Heart left ventricle (tissue), 16 donors: ENCODE data around the gene TSPAN32. TPM values are rescaled to one million over a fixed set of nuclear protein-coding genes. Genes with fewer than 3 reads are reported as not detected.

Experiments
- ATAC-seq, 4 donors: fragments of 200-7000 bp; cut with Tn5 transposase; one replicate each; pipeline ENCODE4 v1.9.1; 2020 to 2022; ENCODE audit warnings: moderate library complexity in 4 of 4, mild to moderate bottlenecking in 3 of 4, moderate number of reproducible peaks in 1 of 4
- DNase-seq, 5 donors: peaks; one replicate each; pipeline ENCODE4 v3.0.0-alpha.2; 2020
- H3K27ac ChIP-seq, 12 donors: fragments of 200-600 bp; sonication (generic) in 4 of 12; one replicate each; pipeline versions ENCODE4 v1.5.0 to v1.8.0; 2016 to 2022; ENCODE audit warnings: mild to moderate bottlenecking in 2 of 12
- H3K27me3 ChIP-seq, 9 donors: fragments of 200-600 bp; sonication (generic) in 2 of 9; one replicate each; pipeline versions ENCODE4 v1.5.1 to v1.8.0; 2016 to 2022; ENCODE audit warnings: mild to moderate bottlenecking in 3 of 9
- H3K36me3 ChIP-seq, 9 donors: fragments of 200-600 bp; sonication (generic) in 2 of 9; one replicate each; pipeline versions ENCODE4 v1.5.0 to v1.8.0; 2018 to 2022; ENCODE audit warnings: mild to moderate bottlenecking in 2 of 9
- H3K4me1 ChIP-seq, 12 donors: fragments of 200-600 bp; sonication (generic) in 4 of 12; one replicate each; pipeline versions ENCODE4 v1.5.0 to v1.8.0; 2016 to 2022; ENCODE audit warnings: mild to moderate bottlenecking in 3 of 12
- H3K4me3 ChIP-seq, 12 donors: fragments of 200-600 bp; sonication (generic) in 4 of 12; one replicate each; pipeline versions ENCODE4 v1.5.0 to v1.8.0; 2017 to 2022; ENCODE audit warnings: mild to moderate bottlenecking in 9 of 12, moderate library complexity in 4 of 12
- H3K9me3 ChIP-seq, 12 donors: fragments of 200-600 bp; sonication (generic) in 4 of 12; one replicate each; pipeline versions ENCODE4 v1.5.0 to v1.8.0; 2016 to 2022; ENCODE audit warnings: mild to moderate bottlenecking in 1 of 12
- CTCF ChIP-seq, 12 donors: fragments of 200-600 bp; sonication (generic) in 4 of 12; IDR thresholded peaks; one replicate each; pipeline versions ENCODE4 v1.5.0 to v1.8.0; 2018 to 2022; ENCODE audit warnings: antibody characterized with exemption in 12 of 12, mild to moderate bottlenecking in 5 of 12
- POLR2A ChIP-seq, 2 donors: fragments of 450-650 bp; IDR thresholded peaks; one replicate each; pipeline ENCODE4 v1.6.1; 2017; ENCODE audit warnings: antibody characterized with exemption in 2 of 2, mild to moderate bottlenecking in 2 of 2, moderate library complexity in 2 of 2
- WGBS, 4 donors: extraction: QIAGEN DNeasy Blood & Tissue Kit in 2 of 4; methylation state at CpG; one replicate each; pipeline versions ENCODE4 v1.1.5 to v1.1.7; 2013 to 2018; 5-methylcytosine and 5-hydroxymethylcytosine counted together
- intact Hi-C, 10 donors: fragments of 100-400 bp; cut with DNase I; formaldehyde crosslinking; loops; one replicate each; pipeline versions ENCODE4 v1.11.1 to v1.14.2; 2022
- polyA plus RNA-seq, 2 donors: library from polyadenylated mRNA; stranded (reverse); fragments of 200-250 nt; gene quantifications; one replicate each; pipeline ENCODE4 v1.2.3, GENCODE V29; 2013
- total RNA-seq, 9 donors: library from RNA; depleted of rRNA in 2 of 9; stranded (reverse); fragments of >200 nt in 2 of 9; fragmentation: NEBNext Ultra II Directional in 3 of 9; extraction: Animal tissue kit (Norgen Biotek cat#: 25700) in 3 of 9; gene quantifications; one replicate each; pipeline versions ENCODE4 v1.1.0 to v1.2.4, GENCODE V29; 2016 to 2023
- donor health status: ischemic (EF 13 %, LVEDD 7.1; RV severe dilation, severe dysfunction).
- donor health status: healthy with polysubstance abuse.
- donor health status: DM: no; HTN: yes; CAD: no.
- donor health status: DM: no; HTN: no; CAD: no.
- donor health status: ischemic (EF 25% LVEDD 6.9; RV normal size, moderate dysfunction).
- donor health status: ischemic (EF 25% LVEDD 5.7; RV mildly dilated, moderate dysfunction).
- donor health status: healthy.
- donor health status: DM: yes; HTN: yes; CAD: no.
- donor health status: ischemic (EF 35%, LVEDD 5.7; RV mildly dilated, moderate dysfunction).
- donor health status: nonischemic (EF 11% LVEDD 7.7; RV severe dilation, severe dysfunction).
- donor health status: DM: yes; HTN: yes; CAD: no.
- donor health status: PGD.
- donor health status: ischemic (EF 29% LVEDD 5.4; RV normal size, mild dysfunction).
- donor health status: nonischemic (EF 23%, LVEDD 6.1; RV moderate dilation, normal function).

Gene TSPAN32
- total and polyA plus RNA-seq, 11 donors, result 3.5 to 29.5 (median 18.0) TPM

- peak overlapping the region in 10 of 12 donors; percentile 6 to 90 (median 86) for H3K27ac ChIP-seq
- peaks cover 0 to 9% (median 0%) of the 10 kb centered on the region in 12 donors for H3K9me3 ChIP-seq
- DNase-seq (peak in 4 of 5 donors; percentile 40 to 72 (median 64)), ATAC-seq (peak in 3 of 4 donors; percentile 1 to 24 (median 9))
- TF ChIP-seq CTCF (IDR thresholded peaks at IDR 0.05) (peak in 9 of 12 donors; percentile 9 to 48 (median 25)), POLR2A (IDR thresholded peaks at IDR 0.05) (no peak)
- peaks cover 0 to 41% (median 26%) of the 10 kb centered on the region in 12 donors for H3K4me1 ChIP-seq
- no peak overlapping the region for H3K4me3 ChIP-seq
- no peaks in the 10 kb centered on the region for H3K36me3 ChIP-seq
- no peaks in the 10 kb centered on the region for H3K27me3 ChIP-seq
- 74 to 79% (median 79%) methylated on average over 26 to 34 of the region's 34 CpGs for WGBS, 4 donors
- intact Hi-C loops, result loop anchor here in 4 of 10 donors (2.0 to 5.0 kb wide), 4 partner anchors 62 to 574 kb away; partner anchors contain the start of genes CD81 (in 2 of the 4) and CDKN1C (in 1 of the 4)
These were observed 11.5 kb downstream of the TSPAN32 start for GRCh38 chr11:2313051-2313951.

DNA sequence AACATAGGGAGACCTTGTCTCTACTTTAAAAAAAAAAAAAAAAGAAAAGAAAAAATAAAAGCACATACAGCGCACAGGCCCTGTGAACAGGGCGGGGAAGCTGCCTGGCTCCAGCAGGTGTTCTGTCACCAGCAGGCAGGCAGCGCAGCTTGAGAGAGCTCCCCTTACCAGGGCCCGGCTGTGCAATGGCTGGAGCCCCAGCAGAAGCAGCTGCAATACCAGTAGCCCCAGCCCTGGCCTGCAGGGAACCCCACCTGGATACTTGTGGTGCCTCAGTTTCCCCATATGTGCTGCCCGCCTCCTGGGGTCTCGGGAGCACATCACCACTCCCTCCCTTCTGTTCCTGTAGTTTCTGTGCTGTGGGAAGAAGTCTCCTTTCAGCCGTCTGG lies 12.3 kb downstream of the TSPAN32 start:
- no peak for ATAC-seq
- 85 to 89% (median 86%) methylated on average over 7 of the region's 7 CpGs for WGBS, 4 donors
- H3K36me3 ChIP-seq, result no peaks in the 10 kb centered on the region
- H3K9me3 ChIP-seq, result peaks cover 0 to 9% (median 0%) of the 10 kb centered on the region in 12 donors
- H3K4me3 ChIP-seq, result no peak overlapping the region
- peak overlapping the region; percentile 69 to 90 (median 86) for H3K27ac ChIP-seq
- no peaks in the 10 kb centered on the region for H3K27me3 ChIP-seq
- no peak for TF ChIP-seq CTCF (IDR thresholded peaks at IDR 0.05)
- DNase-seq, result peak in 3 of 5 donors; percentile 27 to 28 (median 27)
- peaks cover 0 to 41% (median 26%) of the 10 kb centered on the region in 12 donors for H3K4me1 ChIP-seq
- intact Hi-C loops, result loop anchor here in 5 of 10 donors (2.0 to 5.0 kb wide), 7 partner anchors 61 to 573 kb away; partner anchors contain the start of genes CD81 (in 3 of the 5), CDKN1C (in 1 of the 5) and TSSC4 (in 1 of the 5)

DNA sequence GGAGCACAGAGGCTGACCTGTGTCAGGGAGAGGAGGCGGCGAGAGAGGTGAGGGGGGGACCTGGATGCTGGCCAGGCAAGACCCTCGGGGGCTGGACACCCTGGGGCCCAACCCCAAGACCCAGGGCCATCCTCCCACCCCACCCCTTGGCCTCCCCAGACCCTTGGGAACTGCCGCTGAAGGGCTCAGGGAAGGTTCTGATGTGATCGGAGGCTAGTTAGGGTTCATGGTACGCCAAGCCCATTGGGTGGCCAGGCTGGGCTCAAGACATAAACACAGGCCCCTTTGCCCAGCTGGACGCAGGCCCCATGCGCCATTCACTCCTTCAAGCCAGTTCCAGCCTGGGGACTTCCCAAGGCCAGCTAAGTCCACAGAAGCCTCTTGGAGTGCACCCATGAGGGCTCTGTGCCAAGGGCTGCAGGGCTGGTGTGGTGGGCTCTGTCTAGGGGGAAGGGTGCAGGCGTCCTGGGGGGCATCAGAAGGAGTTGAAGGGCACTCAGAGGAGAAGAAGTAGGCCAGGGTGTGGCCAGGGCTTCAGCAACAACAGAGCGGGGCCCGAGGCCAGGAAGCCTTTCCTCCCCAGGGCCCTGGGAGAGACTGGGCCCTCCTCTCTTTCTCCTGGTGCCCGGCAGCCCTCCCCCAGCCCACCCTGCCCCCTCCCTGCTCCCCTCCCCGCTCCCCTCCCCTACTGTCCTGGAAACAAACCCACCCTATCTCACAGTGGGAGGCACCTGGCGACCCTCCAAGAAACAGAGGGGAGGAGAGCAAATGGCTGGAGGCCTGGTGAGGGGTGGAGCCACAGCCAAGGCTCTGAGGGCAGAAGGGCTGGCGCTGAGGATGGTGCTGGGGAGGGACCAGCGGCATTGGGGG lies 12.9 kb downstream of the TSPAN32 start:
- no peaks in the 10 kb centered on the region for H3K36me3 ChIP-seq
- WGBS, 4 donors, result 33 to 48% (median 37%) methylated on average over 6 to 16 of the region's 16 CpGs
- intact Hi-C loops, result loop anchor here in 5 of 10 donors (2.0 to 5.0 kb wide), 7 partner anchors 60 to 573 kb away; partner anchors contain the start of genes CD81 (in 3 of the 5), CDKN1C (in 1 of the 5) and TSSC4 (in 1 of the 5)
- H3K4me1 ChIP-seq, result peaks cover 0 to 41% (median 26%) of the 10 kb centered on the region in 12 donors
- TF ChIP-seq CTCF (IDR thresholded peaks at IDR 0.05), result no peak
- no peak for TF ChIP-seq POLR2A (IDR thresholded peaks at IDR 0.05)
- H3K4me3 ChIP-seq, result peak overlapping the region in 9 of 12 donors; percentile 14 to 34 (median 26)
- H3K9me3 ChIP-seq, result peaks cover 0 to 9% (median 0%) of the 10 kb centered on the region in 12 donors
- peak; percentile 92 to 97 (median 94) for DNase-seq
- peak overlapping the region; percentile 69 to 90 (median 86) for H3K27ac ChIP-seq
- H3K27me3 ChIP-seq, result no peaks in the 10 kb centered on the region
- peak; percentile 86 to 91 (median 89) for ATAC-seq
